Stimulated activated CD4-positive, alpha-beta T cell treated with anti-CD3 and anti-CD28 coated beads, Interleukin-2, amount 100 ng/mL, for 24 hours (primary cell): Measurements from ENCODE around the gene THSD7A.

Experiments used
- DNase-seq, 2 donors: peaks; one replicate each; pipeline ENCODE4 v3.0.0-alpha.2; 2020

THSD7A gene

GRCh38 chr7:11831736-11832495 lies at the start of gene THSD7A:
Gene THSD7A, minus strand, starts transcription at chr7:11832198. Its CDS starts 252 bp downstream, at chr7:11831946.
- peak in 1 of 2 donors; percentile 27 for DNase-seq

- DNase-seq = no peak
Measured at GRCh38 chr7:11881680-11882079, 49.7 kb upstream of the THSD7A start.

GRCh38 chr7:11875635-11876034 lies 43.6 kb upstream of the THSD7A start:
- DNase-seq = no peak

GRCh38 chr7:11865671-11866070 lies 33.7 kb upstream of the THSD7A start:
- no peak for DNase-seq

GRCh38 chr7:11858622-11859302 lies 26.8 kb upstream of the THSD7A start:
- no peak for DNase-seq

GRCh38 chr7:11858026-11858425 lies 26.0 kb upstream of the THSD7A start:
- DNase-seq = no peak

GRCh38 chr7:11848251-11848650 lies 16.3 kb upstream of the THSD7A start:
- no peak for DNase-seq

GRCh38 chr7:11847336-11847735 lies 15.3 kb upstream of the THSD7A start:
- no peak for DNase-seq

- DNase-seq = no peak
Measured at GRCh38 chr7:11846361-11846955, 14.5 kb upstream of the THSD7A start.

- no peak for DNase-seq
Measured at GRCh38 chr7:11843113-11843765, 11.2 kb upstream of the THSD7A start.

GRCh38 chr7:11841657-11842056 lies 9.7 kb upstream of the THSD7A start:
- no peak for DNase-seq

GRCh38 chr7:11835260-11835659 lies 3.3 kb upstream of the THSD7A start:
- DNase-seq = no peak

GRCh38 chr7:11833431-11833830 lies 1.4 kb upstream of the THSD7A start:
- no peak for DNase-seq

- no peak for DNase-seq
Measured at GRCh38 chr7:11831156-11831735, 752 bp downstream of the THSD7A start.

GRCh38 chr7:11830582-11831155 lies 1.3 kb downstream of the THSD7A start:
- no peak for DNase-seq

GRCh38 chr7:11829954-11830353 lies 2.0 kb downstream of the THSD7A start:
- no peak for DNase-seq

- no peak for DNase-seq
Measured at GRCh38 chr7:11819947-11820346, 12.1 kb downstream of the THSD7A start.

- no peak for DNase-seq
Measured at GRCh38 chr7:11819271-11819670, 12.7 kb downstream of the THSD7A start.

- no peak for DNase-seq
Measured at GRCh38 chr7:11818281-11818680, 13.7 kb downstream of the THSD7A start.

- no peak for DNase-seq
Measured at GRCh38 chr7:11817111-11817740, 14.8 kb downstream of the THSD7A start.

GRCh38 chr7:11811709-11812108 lies 20.3 kb downstream of the THSD7A start:
- DNase-seq = no peak

- no peak for DNase-seq
Measured at GRCh38 chr7:11810043-11810625, 21.9 kb downstream of the THSD7A start.
